HG02884 (cell line): ENCODE data around the gene MFSD6.

Experiments
- ATAC-seq: cut with Tn5 transposase; IDR thresholded peaks from one replicate; pipeline ENCODE4 v1.9.1; 2021; ENCODE audit warnings: mild to moderate bottlenecking, moderate library complexity; ENCODE audit not compliant: unreplicated experiment

MFSD6 gene

DNA sequence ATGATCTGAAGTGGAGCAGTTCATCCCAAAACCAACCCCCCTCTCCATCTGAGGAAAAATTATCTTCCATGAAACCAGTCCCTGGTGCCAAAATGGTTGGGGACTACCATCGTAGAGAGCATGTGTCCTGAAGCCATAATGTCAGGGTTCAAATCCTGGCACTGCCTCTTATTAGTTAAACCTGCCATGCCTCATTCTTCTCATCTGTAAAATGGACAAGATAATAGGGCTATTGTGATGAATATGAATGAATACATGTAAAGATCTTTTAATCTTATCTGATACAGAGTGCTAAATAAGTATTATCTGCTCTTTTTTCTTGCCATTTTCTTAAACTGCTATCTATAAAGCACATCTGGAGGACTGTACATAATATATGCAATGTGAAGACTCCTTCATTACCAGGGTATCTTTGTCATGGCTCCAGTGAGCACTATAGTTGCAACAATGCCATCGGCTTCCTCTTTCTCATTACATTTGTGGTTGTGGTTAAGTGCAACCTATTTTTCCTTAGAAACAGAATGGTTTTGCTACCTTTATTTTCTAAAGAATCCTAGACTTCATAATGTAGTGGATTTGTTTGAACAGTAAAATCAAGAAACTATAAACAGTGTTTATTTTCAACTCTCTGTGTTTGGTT lies 27.0 kb downstream of the MFSD6 start:
- ATAC-seq: no peak

DNA sequence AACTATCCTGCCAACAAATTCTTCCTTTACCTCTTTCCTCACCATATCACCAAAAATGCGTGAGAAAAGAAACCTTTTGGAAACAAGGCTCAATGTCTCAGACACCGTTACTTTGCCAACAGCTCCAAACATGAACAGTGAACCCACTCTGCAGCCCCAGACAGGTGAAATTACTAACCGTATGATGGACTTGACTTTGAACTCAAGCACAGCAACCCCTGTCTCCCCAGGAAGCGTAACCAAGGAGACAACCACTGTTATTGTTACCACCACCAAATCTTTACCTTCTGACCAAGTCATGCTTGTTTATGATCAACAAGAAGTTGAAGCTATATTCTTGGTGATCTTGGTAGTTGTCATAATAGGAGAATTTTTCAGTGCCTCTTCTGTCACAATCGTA lies 28.4 kb downstream of the MFSD6 start:
- no peak for ATAC-seq

DNA sequence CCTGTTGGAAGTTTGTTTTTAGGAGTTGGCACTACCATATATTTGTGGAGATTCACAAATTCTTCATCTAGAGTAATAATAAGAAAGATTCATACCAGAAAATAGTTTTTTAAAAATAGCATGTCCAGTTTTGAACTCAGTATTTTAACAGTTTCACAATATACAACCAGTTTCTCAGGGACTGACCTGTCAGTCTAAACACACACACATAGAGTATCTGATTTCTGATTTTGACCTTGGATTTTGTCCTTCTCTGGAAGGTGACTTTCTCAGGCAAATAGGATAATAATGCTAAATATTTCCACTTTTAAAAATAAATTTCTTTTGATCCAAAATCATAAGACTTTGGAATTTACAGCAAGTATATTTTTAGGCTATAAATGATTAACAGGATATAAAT lies 32.0 kb downstream of the MFSD6 start:
- ATAC-seq: no peak

DNA sequence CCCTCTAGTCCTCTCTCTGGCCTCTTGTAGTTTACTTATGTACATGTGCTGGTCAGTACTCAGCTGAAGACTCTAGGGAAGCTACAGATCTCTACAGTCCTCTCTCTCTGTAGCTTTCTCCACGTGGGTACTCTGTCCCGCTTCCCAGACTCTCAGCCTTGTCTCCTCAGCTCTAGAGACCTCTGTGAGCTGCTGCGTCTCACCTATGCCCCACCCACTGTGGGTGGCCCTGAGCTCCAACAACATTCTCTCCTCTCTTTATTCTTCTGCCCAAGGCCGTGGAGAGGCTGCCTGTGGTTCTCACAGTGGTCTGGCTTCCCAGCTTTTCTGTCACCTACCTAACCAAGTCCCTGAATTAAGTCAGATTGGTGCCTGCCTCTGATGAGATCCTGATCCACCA lies 33.4 kb downstream of the MFSD6 start:
- no peak for ATAC-seq

DNA sequence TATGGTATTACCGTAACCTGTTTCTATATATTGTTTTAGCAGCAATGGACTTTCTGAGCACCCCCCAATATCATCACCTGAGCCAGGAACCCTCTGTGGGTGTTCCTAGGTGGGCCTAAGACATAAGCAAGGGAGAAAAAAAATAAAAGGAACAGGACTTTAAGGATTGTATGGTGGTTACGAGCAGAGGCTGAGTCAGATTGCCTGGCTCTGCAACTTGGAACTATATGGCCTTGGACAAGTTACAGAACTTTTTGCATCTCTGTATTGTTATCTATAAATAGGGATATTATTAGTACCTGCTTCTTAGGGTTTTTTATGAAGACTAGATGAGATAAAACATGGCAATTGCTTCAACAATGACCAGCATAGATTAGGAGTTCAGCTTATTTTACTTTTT lies 34.9 kb downstream of the MFSD6 start:
- ATAC-seq: no peak

DNA sequence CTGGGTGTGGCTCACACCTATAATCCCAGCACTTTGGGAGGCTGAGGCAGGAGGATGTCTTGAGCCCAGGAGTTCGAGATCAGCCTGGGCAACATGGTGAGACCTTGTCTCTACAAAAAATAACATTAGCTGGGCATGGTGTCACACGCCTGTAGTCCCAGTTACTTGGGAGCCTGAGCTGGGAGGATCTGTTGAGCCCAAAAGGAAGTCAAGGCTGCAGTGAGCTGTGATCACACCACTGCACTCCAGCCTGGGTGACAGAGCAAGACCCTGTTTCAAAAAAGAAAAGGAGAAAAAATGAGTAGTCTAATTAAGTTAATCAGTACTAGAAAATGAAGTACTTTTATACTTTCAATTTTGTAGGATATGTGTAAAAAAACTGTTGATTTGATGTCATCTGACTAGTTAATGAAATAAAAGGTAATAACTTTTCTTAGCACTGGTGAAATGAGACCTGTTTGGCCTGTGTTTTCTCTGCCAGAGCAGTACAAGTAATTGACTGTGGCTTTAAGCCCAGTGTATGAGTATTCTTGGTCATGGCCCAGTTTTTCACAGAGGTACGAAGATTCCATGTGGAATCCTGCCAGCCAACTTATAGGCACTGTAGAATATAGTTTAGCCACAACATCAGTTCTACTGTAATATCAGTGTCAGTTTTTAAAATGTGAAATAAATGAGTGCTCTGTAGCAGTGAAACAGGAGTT lies 35.8 kb downstream of the MFSD6 start:
- ATAC-seq: no peak

DNA sequence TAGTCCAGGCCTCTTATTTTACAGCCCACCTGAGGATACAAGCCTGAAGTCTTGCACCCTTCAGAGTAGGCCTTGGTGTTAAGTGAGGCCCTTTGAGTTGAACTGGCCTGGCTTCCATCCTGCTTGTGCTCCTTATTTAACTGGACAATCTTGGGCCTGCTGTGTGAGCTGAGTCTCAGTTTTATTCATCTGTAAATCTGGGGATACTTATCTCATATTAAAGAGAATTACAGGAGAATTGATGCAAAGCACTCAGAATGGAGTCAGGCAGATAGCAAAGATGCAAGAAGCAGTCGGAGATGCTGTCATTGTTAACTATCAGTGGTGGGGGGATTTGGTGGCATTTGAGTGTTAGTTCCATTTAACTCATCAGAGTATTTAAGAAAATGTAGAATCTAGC lies 36.8 kb downstream of the MFSD6 start:
- ATAC-seq: no peak

DNA sequence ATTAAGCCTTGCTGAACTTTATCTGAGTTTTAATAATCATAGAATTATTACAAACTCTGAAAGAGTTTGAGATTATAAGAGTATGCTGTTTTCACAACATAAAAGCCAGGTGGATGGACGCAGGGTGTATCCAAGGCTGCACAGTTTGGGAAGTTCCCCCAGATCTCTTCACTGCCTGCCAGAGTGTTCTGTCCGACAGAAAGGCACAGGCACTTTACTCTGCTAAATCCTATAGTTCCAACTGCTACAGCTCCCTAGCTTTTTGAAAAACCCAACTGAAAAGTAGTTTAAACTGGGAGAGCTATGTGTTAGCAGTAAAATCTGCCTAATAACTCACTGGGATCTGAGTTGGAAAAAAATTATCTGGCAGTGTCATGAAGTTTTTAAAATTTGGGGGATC lies 38.0 kb downstream of the MFSD6 start:
- no peak for ATAC-seq

DNA sequence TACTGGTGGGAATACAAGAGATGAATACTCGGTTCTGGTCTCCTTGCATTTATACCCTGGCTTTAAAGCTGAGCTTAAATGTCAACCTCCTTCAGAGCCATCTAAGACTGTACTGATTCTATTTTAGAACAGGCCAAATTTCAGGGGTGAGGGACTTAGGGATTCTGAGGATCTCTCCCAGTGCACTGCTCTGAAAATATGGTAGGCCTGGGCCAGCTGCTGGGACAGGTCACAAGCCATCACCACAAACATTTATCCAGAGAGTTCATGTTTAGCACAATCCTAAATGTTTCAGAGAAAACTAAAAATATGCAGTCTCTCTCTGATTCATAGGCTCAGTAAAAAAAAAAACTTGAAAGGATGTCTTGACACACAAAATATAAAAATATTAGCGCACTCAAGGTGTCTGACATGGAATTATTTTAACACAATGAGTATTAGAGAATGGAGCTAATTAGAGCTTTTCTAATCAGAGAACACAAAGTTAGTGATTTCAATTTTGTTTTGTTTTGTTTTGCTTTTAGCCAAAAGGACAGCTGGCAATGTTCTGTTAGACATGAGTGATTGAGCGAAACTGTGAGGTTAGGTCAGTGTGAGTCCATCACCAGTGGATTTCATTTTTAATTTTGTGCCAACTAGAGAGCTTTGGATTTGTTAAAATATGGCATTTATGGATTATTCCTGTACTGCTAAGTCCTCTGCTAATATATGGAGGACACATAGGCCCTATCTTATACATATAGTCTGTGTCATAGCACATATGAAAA lies 38.8 kb downstream of the MFSD6 start:
- ATAC-seq: no peak

DNA sequence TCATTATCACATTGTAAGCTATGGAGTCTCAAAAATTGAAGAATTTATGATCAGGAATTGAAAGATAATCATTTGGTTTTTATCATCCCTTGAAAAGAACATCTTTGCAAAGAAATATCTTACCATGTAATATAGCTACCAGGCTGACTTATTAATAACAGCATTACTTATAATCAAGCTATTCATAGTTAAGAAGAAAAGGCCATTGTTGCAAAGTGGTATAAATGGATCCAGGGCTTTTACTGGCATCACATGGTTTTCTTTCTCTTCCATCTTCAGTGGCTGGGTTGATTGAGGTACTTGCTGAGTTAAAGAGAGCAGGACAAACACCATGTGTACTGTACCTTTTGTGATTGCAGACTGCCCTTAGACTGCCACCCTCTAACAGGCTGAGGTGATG lies 39.6 kb downstream of the MFSD6 start:
- no peak for ATAC-seq

DNA sequence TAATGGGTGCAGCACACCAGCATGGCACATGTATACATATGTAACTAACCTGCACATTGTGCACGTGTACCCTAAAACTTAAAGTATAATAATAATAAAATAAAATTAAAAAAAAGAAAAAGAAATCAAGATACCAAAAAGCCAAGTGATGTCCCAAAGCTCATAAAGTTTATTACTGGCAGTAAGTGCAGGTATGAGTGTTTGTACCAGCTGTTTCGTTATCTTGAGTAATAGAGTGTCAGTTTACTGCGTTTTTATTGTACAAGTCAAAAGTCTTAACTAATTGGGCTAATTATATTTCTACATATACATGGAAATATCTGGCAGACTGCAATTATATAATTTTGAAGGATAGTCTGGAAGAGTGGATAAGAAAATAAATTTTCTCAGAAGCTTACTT lies 41.8 kb downstream of the MFSD6 start:
- ATAC-seq: no peak

DNA sequence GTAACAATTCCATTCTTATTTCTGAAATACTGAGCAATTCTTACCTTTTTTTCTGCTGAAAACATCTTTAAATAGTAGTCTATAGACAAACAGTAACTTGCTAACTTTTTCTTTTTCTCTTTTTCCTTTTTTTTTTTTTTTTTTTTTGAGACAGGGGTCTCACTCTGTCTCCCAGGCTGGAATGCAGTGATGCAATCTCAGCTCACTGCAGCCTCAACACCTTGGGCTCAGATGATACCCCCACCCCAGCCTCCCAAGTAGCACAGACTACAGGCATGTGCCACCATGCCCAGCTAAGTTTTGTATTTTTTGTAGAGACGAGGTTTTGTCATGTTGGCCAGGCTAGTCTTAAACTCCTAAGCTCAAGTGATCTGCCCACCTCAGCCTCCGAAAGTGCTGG lies 42.2 kb downstream of the MFSD6 start:
- no peak for ATAC-seq

DNA sequence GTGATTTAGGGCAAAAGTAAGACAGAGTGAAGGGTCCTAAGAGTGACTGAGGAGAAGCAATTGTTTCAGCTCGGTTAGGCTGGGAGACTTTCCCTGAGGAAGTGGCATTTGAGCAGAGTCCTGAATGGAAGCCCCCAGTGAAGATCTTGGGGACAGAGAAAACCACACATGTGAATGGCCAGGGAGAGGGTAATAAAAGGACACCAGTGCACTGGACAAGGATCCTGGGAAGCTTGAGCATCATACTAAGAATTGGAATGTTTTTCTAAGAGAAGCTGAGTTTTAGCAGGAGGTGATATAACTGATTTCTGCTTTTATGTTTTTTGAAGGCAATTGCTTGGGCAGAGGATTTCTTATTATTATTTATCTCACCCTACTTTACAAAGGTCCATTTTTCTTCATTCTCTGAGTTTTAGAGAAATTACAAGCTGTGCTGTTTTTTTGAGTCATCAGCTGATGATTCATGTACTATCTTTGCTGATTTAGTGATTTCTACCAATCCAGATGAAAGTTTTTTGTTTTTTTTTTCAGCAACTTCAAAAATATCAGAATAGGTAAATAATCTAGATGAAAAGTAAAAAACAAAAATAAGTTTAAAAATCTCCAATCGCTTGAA lies 43.5 kb downstream of the MFSD6 start:
- no peak for ATAC-seq

DNA sequence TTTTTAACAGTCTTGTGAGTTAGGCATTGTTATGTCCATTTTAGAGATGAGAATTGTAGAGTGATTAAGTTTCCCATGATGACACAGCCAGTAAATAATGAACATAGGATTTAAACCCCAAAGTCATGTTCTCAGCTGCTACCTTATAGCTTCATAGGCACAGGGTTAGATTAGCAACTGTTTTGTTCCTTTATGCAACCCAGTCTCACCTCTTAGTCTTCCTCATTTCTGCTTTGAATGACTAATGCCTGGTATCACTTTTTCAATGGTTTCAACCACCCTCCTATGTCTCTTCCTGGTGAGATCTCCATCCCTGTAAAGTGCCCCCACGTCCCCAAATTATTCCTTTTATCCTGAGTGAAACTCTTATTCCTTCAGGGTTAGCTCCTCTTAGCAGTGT lies 44.3 kb downstream of the MFSD6 start:
- ATAC-seq: no peak

DNA sequence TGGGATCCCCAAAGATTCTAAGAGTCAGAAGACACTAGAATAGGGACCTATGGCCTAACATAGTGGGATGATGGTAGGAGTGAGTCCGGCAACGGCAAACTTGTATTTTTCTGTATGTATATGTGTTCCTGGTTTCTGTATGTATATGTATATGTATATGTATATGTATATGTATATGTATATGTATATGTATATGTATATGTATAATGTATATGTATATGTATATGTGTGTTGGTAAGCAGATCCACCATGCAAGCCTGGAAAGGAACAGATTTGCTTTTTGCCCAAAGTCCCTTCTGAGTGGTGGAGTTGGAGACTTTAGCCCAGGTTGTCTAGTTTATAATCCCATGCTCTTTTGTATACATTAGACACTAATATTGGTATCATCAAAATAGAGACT lies 46.6 kb downstream of the MFSD6 start:
- ATAC-seq: no peak

DNA sequence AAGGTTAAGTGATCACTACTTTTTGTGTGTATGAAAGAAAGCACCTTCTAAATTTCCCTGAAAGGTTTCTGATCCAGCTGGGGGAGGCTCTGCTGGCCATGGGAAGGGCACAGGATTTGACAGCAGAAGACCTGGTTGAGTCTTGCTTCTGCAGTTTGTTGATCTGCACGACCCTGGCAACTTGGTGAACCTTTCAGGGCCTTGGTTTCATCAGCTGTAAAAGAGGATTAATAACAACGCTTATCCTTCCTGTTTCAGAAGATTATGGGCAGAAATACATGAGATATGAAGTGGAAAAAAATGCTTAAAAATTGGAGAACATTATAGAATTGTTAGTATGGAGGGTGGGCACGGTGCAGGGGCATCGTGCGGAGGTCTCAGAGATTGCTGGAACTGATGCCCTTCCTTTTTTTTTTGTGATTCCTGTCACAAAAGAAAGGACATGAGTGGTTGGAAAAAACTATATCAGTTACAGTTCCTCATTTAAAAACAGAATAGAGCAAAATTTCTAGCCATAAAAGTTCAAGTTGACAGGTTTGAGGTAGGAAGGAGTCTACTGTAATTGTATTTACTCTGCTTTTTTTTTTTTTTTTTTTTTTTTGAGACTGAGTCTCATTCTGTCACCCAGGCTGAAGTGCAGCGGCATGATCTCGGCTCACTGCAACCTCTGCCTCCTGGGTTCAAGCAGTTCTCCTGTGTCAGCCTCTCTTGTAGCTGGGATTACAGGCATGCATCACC lies 47.4 kb downstream of the MFSD6 start:
- ATAC-seq: no peak

DNA sequence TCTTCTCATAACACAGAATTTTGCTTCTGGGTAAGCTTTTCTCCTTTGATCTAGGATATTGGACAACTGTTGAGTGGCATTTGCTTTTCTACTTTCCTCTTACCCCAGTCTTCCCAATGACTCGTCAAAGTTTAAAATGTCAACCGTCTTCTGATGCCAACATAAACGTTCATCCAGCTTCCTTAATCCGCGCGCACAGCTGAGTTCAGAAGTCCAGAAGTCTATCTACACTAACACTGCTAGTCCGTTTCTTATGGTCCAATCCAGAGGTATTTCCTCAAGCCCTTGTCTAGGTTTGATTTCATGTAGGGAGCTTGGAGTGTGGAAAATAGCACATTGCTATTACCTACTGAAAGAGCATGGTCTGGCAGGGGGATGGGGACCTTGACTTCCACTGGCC lies 48.7 kb downstream of the MFSD6 start:
- no peak for ATAC-seq

DNA sequence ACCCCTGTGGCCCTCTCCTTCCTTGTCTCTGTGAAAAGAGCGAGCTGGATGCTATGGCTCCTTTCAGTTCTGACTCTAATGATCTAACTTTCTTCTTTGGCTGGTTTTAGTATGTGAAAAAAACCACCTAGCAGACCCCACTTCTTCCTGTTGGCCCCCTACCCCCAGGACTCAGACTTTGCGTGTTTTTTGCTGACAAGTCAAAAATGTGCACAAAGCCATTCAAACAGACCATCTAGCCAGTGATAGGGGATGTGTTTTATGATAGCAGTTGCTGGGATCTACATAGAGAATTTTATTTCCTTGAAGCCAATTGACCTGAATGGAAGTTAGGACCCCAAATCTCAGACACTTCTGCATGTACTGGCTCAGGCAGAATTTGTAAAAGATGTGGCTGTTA lies 49.1 kb downstream of the MFSD6 start:
- ATAC-seq: no peak

DNA sequence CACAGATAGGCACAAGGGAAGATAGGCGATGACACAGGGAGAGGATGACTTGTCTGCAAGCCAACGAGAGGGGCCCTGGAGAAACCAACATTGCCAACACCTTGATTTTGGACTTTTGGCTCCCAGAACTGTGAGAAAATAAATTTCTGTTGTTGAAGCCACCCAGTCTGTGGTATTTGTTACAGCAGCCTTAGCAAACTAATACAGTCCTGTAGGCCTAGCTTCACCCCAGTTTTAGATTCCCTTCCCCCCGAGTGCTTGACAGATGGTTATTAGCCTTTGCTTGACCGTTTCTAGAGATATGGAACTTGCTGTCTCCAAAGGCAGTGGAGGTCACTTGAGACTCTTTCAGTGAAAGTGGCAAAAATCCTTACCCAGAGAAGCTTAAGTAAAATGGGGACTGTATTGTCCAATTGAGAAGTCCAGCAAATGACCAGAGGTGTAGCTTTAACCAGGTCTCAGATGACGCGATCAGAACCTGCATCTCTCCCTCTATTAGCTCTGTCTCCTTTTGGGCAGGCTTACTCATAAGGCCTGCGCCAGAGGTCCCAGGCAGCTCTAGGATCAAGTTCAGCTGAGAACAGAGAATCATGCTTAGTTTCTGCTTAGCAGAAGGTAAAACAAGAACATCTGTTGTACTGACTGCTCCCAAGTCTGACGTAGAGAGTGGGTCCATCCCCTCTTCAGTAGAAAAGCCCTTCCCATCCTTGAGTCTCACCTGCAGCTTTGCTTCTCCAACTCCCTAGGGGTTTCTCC lies 50.4 kb downstream of the MFSD6 start:
- ATAC-seq: no peak

DNA sequence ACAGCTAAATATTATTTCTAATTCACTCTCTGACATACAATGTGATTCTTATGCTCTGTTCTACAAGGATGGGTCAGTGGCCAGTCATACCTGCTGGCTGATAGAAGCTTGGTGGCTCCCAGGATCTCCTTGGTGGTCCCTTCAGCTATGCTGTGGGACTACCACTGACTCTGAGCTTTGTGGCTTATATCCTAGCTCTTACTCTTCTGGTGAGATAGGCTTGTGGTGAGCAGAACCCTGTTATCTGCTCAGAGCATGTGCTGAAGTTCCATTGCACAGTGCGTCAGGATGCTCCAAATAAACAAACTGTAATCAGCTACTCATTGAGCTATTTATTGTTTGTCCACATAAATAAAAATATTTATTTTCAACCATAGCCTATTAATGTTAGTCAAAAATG lies 51.7 kb downstream of the MFSD6 start:
- no peak for ATAC-seq
